ENCODE results near the gene TENT4B.

- no peak for TF ChIP-seq EZH2 (IDR thresholded peaks at IDR 0.05)
- TF ChIP-seq POLR2AphosphoS5 (IDR thresholded peaks at IDR 0.05; ENCODE audit: borderline replicate concordance, low read depth, low read length) = no peak
These were observed 93.4 kb downstream of the TENT4B start for GRCh38 chr16:50246299-50247122.
